ENCODE measurements around the gene TEX35.

TEX35 gene

DNA sequence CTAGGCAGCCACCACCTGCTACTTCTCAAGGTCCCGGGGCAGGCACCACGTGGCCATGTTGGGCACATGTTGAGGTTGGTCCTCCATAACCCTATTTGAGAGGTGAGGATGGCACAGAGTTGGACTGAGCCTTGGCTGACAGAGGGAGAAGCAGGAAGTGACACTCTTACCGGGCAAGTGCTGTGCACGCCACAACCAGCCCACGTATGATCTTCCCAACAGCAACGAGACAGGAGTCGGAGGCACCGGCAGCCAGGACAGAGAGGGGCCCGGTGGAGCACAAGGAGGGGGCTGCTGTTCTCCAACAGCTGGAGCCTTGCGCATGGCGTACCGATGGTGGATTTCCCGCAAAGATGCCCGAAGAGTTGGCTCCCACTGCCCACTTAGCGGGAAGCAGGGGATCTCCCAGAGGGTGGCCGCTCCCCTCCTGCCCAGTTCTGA, 19.6 kb upstream of the TEX35 start:
- no peak for DNase-seq (ENCODE audit: extremely low read depth, low read depth)
- TF ChIP-seq CTCF (IDR thresholded peaks at IDR 0.05; ENCODE audit: low read depth, low read length), result no peak

DNA sequence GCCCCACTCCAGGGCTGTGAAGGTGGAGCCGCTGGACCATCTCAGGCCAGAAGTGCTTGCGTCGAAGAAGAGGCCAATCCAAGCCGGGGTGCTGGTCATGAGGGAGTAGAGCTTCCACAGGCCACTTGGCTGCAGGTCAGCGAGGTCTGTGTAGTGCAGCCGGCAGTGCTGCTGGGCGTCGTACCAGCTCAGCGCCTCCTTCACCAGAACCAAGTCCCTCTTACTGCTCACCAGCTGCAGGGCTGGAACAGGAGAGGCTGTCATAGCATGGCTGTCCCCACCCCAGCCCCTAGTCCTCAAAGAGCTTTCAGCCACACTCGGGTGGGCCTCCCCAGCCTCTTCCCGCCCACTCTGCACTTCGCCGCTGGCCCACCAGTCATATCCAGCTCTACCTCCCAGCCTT, 18.3 kb upstream of the TEX35 start:
- DNase-seq (ENCODE audit: extremely low read depth, low read depth), result no peak
- TF ChIP-seq CTCF (IDR thresholded peaks at IDR 0.05; ENCODE audit: low read depth, low read length), result no peak

GRCh38 chr1:178495158-178495557, 17.8 kb upstream of the TEX35 start:
- DNase-seq (ENCODE audit: extremely low read depth, low read depth), result no peak
- TF ChIP-seq CTCF (IDR thresholded peaks at IDR 0.05; ENCODE audit: low read depth, low read length), result no peak

DNA sequence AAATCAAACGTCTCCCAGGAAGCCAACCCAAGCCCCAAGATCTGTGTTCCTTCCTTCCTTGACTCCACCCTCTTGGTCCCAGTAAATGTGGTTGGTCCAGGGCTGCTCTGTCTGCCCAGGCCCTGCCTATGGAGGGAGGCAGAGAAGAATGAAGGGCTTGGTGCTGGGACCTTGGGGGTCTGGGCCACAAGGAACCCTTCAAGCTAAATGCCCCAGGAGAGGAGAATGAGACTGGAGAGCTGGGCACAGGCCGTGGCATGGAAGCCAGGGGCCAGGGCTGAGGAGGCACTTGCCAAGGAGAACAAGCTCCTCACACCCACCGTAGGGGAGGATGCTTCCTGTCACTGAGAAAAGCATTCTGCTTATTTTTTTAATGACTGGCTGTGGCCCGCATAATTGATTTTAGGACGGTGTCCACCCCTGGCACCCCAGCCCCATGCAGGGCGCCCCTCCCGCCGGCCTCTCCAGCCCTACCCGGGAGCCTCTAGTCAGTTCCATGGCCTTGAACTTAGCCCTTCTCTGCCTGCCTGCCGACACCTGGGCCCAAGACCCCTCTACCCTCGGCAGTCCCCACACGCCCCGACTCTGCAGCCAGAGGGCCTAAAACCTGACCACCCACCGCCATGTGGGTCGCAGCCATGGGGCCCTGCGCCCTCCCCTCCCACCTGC, 17.0 kb upstream of the TEX35 start:
- TF ChIP-seq CTCF (IDR thresholded peaks at IDR 0.05; ENCODE audit: low read depth, low read length), result no peak

DNA sequence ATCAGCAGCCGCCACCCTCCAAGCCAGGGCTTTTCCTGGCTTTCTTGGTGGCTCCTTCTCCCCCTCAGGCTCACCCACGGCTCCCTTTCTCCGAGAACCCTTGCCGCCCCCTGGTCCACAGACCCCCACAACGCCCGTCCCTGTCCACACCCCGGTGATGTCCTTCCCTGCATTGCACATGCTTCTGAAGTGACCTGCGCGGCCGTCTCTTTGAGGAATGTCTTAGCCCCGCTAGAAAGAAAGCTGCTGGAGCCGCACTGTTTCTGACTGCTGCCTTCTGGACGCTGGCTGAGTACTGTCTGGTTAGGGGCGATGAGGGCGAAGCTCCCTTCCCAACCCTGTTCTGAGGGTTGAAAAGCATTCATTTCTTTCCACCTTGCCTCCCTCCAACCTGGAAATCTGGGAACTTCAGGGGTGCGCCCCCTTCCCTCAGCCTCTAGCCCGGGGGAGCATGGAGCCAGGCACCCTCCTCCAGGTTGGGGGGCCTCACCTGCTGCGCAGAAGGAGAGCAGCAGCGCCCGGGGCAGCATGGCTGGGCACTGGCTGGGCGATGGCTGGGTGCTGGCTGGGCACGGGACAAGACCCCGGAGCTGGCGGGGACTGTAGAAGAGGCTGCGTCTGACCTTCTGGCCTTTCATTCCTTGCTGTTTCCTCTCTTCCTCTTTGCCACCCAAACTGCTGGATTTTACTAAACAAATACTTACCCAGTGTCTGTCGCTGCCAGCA, 16.3 kb upstream of the TEX35 start, which contains the start of gene CLEC20A:
TSS of gene CLEC20A (minus strand) at position 555 of the 726 bp plus-strand sequence. CDS start at position 530, 25 bp downstream.
- no peak for TF ChIP-seq CTCF (IDR thresholded peaks at IDR 0.05; ENCODE audit: low read depth, low read length)
- DNase-seq (ENCODE audit: extremely low read depth, low read depth), result no peak

More for the DNA sequence above, 17.0 kb upstream of the TEX35 start:
- DNase-seq (ENCODE audit: extremely low read depth, low read depth), result no peak

DNA sequence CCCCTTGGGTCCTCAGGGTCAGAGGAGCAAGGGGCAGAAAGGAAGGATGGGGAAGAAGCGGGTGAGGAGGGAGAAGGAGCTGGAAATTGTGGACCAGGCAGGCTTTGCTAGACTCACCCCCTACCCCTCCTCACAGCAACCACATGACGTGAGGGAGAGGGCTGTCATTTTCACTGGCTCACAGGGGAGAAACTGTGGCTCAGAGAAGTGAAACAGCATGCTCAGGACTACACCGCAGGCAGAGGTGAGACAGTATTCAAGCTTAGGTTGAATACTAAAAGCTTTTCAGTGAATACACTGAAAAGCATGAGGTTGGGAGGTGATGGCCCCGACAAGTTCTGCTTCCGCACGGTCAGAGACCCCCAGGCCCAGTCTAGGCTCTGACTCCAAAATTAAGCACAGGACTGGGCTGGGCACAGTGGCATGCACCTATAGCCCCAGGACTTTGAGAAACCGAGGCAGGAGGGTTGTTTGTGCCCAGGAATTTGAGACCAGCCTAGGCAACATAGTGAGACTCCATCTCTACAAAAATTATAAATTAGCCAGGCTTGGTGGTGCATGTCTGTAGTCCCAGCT, 14.9 kb upstream of the TEX35 start:
- TF ChIP-seq CTCF (IDR thresholded peaks at IDR 0.05; ENCODE audit: low read depth, low read length), result no peak
- DNase-seq (ENCODE audit: extremely low read depth, low read depth), result no peak

Data from AG09319 (cell line).